Spleen (tissue), 7 donors: ENCODE data around the gene SLC5A11.

Experiments
- POLR2AphosphoS5 ChIP-seq, 3 donors: sonication (generic); formaldehyde crosslinking; IDR thresholded peaks; one replicate each; pipeline ENCODE4 v1.5.1; 2017; ENCODE audit warnings: antibody characterized with exemption in 3 of 3
- TF ChIP-seq, protein P1 (sequence below), 11 experiments: fragments of 200-600 bp in 7 of 11; fragments of 450-650 bp in 4 of 11; sonication (generic) in 4 of 11; IDR thresholded peaks in 8 of 11; conservative IDR thresholded peaks in 3 of 11; 1 replicate in 7 of 11; 2 replicates in 4 of 11; pipeline versions ENCODE4 v1.4.0 to v1.8.0; 2016 to 2021; ENCODE audit warnings: antibody characterized with exemption in 11 of 11, inconsistent platforms in 4 of 11, mild to moderate bottlenecking in 1 of 11
- donor health status: DM: no; HTN: no; CAD: no; lungs with moderate emphysema.
- donor health status: DM: no; HTN: no; CAD: no.
- donor health status: DM: no; HTN: no; CAD: no.

GRCh38 chr16:24820522-24820921 is 25.2 kb upstream of the SLC5A11 start:
- no peak for TF ChIP-seq POLR2AphosphoS5 (IDR thresholded peaks at IDR 0.05)
- TF ChIP-seq, protein P1, sequence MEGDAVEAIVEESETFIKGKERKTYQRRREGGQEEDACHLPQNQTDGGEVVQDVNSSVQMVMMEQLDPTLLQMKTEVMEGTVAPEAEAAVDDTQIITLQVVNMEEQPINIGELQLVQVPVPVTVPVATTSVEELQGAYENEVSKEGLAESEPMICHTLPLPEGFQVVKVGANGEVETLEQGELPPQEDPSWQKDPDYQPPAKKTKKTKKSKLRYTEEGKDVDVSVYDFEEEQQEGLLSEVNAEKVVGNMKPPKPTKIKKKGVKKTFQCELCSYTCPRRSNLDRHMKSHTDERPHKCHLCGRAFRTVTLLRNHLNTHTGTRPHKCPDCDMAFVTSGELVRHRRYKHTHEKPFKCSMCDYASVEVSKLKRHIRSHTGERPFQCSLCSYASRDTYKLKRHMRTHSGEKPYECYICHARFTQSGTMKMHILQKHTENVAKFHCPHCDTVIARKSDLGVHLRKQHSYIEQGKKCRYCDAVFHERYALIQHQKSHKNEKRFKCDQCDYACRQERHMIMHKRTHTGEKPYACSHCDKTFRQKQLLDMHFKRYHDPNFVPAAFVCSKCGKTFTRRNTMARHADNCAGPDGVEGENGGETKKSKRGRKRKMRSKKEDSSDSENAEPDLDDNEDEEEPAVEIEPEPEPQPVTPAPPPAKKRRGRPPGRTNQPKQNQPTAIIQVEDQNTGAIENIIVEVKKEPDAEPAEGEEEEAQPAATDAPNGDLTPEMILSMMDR (IDR thresholded peaks at IDR 0.05 in 8 of 11, conservative IDR thresholded peaks at IDR 0.05 in 3 of 11), result no peak
